ENCODE data around the gene ZNF318. TPM values are rescaled to one million over a fixed set of nuclear protein-coding genes. Genes with fewer than 3 reads are reported as not detected.
"Not testable (repeated sequence)": the region's sequence is repeated elsewhere in the genome, so short reads cannot be mapped to it uniquely, and the experiment has no call there.

ZNF318 gene
- total RNA-seq, 1 donor from 2014 or later, result 12.4 TPM

- ATAC-seq, result no peak
- DNase-seq, result no peak
- intact Hi-C loops (cut with micrococcal nuclease), result no loop called here
Measured at GRCh38 chr6:43391440-43392031, 22.1 kb upstream of the ZNF318 start.

DNA sequence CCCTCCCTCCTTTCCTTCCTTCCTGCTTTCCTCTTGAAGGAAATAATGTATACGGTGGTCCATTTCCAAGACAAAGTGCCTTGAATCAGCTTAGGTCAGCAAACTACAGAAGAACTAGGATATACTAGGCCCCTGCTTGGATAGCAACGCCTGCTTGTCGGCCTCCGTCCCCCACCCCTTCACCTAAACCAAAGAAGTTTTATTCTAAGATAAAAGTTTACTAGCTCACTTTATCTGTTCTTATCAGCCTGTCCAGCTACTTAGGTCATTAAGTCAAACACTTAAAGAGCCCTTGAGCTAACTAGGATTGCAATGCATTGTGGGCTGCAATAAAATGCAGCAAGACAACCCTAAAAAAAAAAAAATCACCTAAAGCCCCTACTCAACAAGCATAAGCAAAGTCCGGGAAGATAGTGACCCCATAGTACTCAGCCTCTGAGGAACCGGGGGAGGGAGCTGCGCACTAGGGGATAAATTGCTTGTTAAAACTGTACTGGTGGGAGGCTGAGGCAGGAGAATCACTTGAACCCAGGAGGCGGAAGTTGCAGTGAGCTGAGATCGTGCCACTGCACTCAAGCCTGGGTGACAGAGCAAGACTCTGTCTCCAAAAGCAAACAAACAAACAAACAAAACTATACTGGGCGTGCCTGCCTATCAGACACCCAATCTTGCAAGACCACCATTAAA is 21.4 kb upstream of the ZNF318 start:
- intact Hi-C loops (cut with micrococcal nuclease); DNase-seq; ATAC-seq: not testable (repeated sequence)

DNA sequence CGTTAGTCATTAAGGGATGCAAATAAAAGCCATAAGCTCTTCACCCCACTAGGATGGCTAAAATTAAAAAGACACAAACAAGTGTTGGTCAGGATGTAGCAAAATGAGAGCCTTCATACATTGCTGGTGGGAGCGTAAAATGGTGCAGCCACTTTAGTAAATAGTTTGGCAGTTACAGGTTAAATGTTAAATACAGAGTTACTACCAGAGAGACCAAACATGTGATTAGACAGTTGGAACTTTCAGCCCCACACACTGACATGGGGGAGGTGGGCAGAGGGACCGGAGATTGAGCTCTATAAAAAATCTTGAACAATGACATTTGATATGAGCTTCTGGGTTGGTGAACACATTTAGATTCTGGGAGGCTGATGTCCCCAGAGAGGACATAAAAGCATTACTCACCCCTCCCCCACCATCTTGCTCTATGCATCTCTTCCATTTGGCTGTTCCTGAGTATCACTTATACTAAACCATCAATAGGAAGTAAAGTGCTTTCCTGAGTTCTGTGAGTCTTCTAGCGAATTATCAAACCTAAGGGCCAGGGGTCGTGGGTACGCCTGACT is 20.4 kb upstream of the ZNF318 start:
- DNase-seq, result no peak
- intact Hi-C loops (cut with micrococcal nuclease), result loop anchor here (10.0 kb wide), 1 partner anchor 105 kb away; no protein-coding TSS in a partner anchor

GRCh38 chr6:43386492-43386891 is 17.0 kb upstream of the ZNF318 start:
- DNase-seq (no peak), ATAC-seq (no peak)
- intact Hi-C loops (cut with micrococcal nuclease), result loop anchor here (10.0 kb wide), 1 partner anchor 108 kb away; no protein-coding TSS in a partner anchor

More for the DNA sequence above, 20.4 kb upstream of the ZNF318 start:
- no peak for ATAC-seq

DNA sequence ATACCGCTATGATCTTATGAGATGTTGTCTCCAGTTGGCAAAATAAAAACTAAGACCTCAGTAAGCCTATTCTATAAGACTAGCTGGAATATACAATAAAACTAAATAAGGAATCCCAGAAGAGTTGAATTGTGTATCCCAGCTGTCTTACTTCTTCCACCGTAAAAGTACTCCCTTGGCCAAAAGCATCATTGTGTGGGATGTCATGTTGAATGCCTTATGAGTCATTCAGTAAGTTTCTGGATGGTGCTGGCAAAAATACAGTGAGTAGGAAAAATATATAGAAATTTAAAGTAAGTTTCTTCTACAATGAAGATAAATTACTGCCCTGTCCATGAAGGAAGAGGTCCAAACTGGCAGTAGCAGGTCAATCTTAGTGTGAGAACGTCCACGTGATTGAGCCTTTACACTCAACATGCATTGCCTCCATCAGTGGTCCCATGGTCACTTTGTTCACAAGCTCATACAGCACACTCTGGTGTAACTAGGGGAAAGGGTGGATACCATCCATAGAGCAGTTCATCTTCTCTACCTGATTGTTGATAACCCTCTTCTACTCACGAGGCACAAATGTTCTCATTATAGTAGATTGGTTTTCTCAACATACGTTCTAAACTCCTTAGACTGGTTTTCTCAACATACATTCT is 13.7 kb upstream of the ZNF318 start:
- intact Hi-C loops (cut with micrococcal nuclease), result loop anchor here (10.0 kb wide), 1 partner anchor 112 kb away; no protein-coding TSS in a partner anchor
- no peak for ATAC-seq
- DNase-seq, result no peak

GRCh38 chr6:43380858-43381257 is 11.4 kb upstream of the ZNF318 start:
- not testable (repeated sequence) for DNase-seq, ATAC-seq
- intact Hi-C loops (cut with micrococcal nuclease), result loop anchor here (10.0 kb wide), 1 partner anchor 114 kb away; no protein-coding TSS in a partner anchor

DNA sequence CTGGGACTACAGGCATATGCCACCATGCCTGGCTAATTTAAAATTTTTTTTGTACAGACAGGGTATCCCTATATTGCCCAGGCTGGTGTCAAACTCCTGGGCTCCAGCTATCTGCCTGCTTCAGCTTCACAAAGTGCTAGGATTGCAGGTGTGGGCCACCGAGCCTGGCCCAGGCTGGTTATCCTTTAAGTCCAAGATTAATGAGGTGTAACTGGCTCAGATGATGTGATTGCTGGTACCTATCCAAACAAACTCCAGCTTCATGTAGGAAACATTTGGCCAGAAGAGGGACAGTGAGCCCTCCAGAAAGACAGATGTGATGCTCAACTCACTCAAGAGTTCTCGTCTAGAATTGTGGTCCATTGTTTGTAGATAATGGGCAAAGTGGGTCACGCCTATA is 9.2 kb upstream of the ZNF318 start:
- no peak for DNase-seq
- no peak for ATAC-seq
- intact Hi-C loops (cut with micrococcal nuclease), result no loop called here

DNA sequence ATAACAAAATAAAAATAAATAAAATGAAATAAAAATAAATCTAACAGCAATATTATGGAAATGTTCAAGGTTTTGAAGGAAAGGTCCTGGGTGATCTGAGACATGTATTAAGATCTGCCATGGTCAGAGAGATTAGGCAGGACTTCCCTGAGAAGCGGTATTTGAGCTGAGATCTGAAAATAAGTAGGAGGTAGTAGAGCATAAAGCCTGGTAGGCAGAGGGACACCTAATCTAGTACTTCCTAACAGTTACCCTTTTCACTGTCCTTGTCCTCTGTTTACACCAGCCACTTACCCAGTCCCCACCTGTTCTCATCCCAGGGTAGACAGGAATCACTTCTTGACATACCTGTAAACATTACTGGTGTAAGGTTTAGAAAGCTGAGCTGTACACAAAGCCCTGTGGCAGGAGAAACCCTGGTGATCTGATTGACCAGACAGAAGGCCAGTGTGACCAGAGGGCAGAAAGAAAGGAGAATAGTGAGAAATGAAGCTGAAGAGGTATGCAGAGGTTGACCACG is 8.3 kb upstream of the ZNF318 start:
- DNase-seq, result no peak
- intact Hi-C loops (cut with micrococcal nuclease), result no loop called here
- no peak for ATAC-seq

DNA sequence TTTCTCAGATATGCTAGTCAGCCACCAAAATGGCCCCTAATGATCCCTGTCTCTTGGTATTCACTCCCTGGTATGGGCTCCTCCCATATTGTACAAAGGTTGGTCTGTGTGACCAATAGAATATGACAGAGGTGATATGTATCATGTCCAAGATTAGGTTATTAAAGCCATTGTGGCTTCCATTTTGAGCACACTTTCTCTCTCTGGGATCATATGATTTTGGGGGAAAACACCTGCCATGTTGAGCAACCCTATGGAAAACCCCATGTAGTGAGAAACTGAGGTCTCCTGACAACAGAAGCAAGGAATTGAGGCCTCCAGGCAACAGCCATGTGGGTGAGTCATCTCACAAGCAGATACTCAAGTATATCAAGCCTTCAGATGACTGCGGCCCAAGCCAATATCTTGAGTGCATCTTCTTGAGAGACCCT is 7.1 kb upstream of the ZNF318 start:
- no peak for DNase-seq
- ATAC-seq, result no peak
- intact Hi-C loops (cut with micrococcal nuclease), result no loop called here

DNA sequence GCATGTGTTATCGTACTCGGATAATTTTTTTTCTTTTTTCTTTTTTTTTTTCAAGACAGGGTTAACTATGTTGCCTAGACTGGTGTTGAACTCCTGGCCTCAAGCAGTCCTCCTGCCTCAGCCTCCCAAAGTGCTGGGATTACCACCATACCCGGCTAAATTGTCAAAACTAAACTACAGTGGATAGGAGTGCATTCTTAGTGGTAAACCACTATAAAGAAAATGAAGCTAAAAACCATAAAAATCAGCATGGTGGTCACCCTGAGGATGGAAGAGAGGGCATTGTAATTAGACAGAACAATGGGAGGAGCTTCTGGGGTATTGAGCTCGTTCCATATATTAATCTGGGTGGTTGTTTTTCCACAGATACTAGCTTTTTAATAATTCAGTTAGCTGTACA is 6.2 kb upstream of the ZNF318 start:
- intact Hi-C loops (cut with micrococcal nuclease), result no loop called here
- ATAC-seq (no peak), DNase-seq (no peak)

DNA sequence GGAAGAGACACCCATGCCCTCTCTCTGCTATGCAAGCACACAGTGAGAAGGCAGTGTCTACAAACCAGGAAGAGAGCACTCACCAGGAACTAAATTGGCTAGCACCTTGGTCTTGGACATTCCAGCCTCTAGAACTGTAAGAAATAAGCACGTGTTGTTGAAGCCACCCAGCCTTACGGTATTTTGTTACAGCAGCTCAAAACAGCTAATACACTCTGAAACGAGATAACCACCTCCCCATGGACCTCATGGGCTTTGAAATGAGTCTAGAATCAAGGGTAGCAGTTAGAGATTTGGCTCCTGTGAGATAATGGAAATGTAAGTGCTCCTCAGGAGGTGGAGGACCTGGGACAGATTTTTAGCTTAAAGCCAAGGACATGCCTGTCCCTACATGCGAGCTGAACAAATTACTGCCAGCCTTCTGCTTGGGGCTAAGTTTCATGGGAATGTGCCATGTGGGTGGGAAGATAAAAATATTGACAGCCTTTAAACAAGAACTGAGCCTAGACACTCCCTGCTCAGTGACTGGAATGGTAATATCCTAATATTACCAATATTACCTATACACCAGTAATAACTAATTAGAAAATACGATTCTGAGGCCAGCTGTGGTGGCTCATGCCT is 3.9 kb upstream of the ZNF318 start:
- ATAC-seq (no peak), DNase-seq (no peak)
- intact Hi-C loops (cut with micrococcal nuclease), result no loop called here

DNA sequence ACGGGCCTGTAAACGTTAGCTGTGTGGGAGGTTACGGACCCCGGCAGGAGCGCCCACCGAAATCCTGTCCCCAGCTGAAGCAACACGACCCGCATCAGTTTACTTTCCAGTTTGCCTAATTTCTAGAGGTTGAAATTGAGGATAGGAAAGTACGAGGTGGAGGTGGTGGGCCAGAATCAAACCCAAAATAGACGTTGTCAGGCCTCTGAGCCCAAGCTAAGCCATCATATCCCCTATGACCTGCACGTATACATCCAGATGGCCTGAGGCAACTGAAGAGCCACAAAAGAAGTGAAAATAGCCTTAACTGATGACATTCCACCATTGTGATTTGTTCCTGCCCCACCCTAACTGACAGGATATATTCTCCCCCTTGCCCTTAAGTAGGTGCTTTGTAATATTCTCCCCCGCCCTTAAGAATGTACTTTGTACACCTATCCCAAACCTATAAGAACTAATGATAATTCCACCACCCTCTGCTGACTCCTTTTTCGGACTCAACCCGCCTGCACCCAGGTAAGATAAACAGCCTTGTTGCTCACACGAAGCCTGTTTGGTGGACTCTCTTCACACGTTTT is 645 bp upstream of the ZNF318 start:
- DNase-seq; ATAC-seq; intact Hi-C loops (cut with micrococcal nuclease): not testable (repeated sequence)

DNA sequence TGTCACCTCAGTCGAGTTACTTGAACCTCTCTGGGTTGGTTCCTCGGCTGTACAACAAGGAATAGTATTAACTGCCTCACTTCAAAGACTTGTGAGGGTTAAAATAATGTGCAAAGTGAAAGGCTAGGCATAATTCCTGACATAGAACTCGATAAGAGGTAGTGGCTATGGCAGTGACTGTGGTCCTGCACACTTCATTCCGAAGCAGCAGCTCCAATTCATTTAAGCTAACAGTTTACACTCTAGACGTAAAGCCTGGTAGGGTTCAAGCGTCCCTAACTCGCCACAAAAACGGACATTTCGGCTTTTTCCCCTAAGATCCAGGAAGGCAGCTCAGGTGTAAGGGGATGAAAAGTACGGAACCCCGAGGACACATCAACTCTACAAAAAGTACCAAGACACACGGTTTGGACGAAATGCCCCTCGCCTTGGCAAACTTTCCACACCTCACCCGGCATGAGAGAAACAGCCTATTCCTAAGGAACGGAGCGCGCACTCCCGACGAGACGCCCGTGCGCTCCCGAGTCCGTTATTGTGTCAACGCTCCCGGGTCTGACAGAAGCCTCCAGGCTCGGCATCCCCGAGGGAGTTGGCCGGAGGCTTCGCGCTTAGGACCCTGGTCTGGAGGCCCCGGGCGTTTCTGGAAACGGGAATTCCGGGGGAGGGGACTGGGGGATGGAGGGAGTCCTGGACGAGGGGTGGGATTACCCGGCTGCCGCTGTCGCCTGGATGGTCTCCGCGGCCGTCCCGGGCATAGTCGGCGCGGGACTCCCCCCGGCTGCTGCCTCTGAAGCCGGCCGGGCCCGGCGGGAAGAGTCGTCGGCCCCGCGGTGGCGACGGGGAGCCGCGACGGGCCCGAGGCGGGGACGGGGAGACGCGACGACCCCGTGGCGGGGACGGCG is 937 bp downstream of the ZNF318 start:
- intact Hi-C loops (cut with micrococcal nuclease), result no loop called here
- ATAC-seq, result peak; percentile 5
- peak; percentile 67 for DNase-seq

GRCh38 chr6:43367245-43367984 is 2.0 kb downstream of the ZNF318 start:
- DNase-seq (no peak), ATAC-seq (no peak)
- intact Hi-C loops (cut with micrococcal nuclease), result no loop called here

- no peak for DNase-seq
- intact Hi-C loops (cut with micrococcal nuclease), result no loop called here
- ATAC-seq, result no peak
Measured at GRCh38 chr6:43361269-43361668, 8.2 kb downstream of the ZNF318 start.

GRCh38 chr6:43359831-43360230 is 9.6 kb downstream of the ZNF318 start:
- intact Hi-C loops (cut with micrococcal nuclease), result no loop called here
- ATAC-seq, result no peak
- DNase-seq, result no peak

- no peak for ATAC-seq
- intact Hi-C loops (cut with micrococcal nuclease), result no loop called here
Measured at GRCh38 chr6:43359381-43359780, 10.1 kb downstream of the ZNF318 start.

More at GRCh38 chr6:43359381-43359780, 10.1 kb downstream of the ZNF318 start:
- no peak for DNase-seq
